ENCODE data around the gene METTL6.

The METTL6 gene

GRCh38 chr3:15452156-15452555, 24.8 kb upstream of the METTL6 start:
- in situ Hi-C loops (cut with MboI; ENCODE audit: low pct_unique_long_range_greater_than_20kb, low sequenced_read_pairs), result no loop called here
- DNase-seq, result no peak

- DNase-seq, result no peak
These were observed 24.1 kb upstream of the METTL6 start for GRCh38 chr3:15451216-15452113.

GRCh38 chr3:15450438-15451215, 23.3 kb upstream of the METTL6 start:
- in situ Hi-C loops (cut with MboI; ENCODE audit: low pct_unique_long_range_greater_than_20kb, low sequenced_read_pairs), result no loop called here
- no peak for DNase-seq

More at GRCh38 chr3:15451216-15452113, 24.1 kb upstream of the METTL6 start:
- in situ Hi-C loops (cut with MboI; ENCODE audit: low pct_unique_long_range_greater_than_20kb, low sequenced_read_pairs), result no loop called here

GRCh38 chr3:15449489-15450224, 22.3 kb upstream of the METTL6 start:
- in situ Hi-C loops (cut with MboI; ENCODE audit: low pct_unique_long_range_greater_than_20kb, low sequenced_read_pairs), result no loop called here

GRCh38 chr3:15443826-15444524, 16.6 kb upstream of the METTL6 start:
- DNase-seq, result no peak
- in situ Hi-C loops (cut with MboI; ENCODE audit: low pct_unique_long_range_greater_than_20kb, low sequenced_read_pairs), result no loop called here

More at GRCh38 chr3:15449489-15450224, 22.3 kb upstream of the METTL6 start:
- no peak for DNase-seq

- DNase-seq, result no peak
- in situ Hi-C loops (cut with MboI; ENCODE audit: low pct_unique_long_range_greater_than_20kb, low sequenced_read_pairs), result no loop called here
These were observed 13.5 kb upstream of the METTL6 start for GRCh38 chr3:15440891-15441290.

GRCh38 chr3:15439476-15439875, 12.1 kb upstream of the METTL6 start:
- in situ Hi-C loops (cut with MboI; ENCODE audit: low pct_unique_long_range_greater_than_20kb, low sequenced_read_pairs), result no loop called here
- DNase-seq, result no peak

GRCh38 chr3:15438983-15439382, 11.6 kb upstream of the METTL6 start:
- in situ Hi-C loops (cut with MboI; ENCODE audit: low pct_unique_long_range_greater_than_20kb, low sequenced_read_pairs), result no loop called here
- DNase-seq, result no peak

- in situ Hi-C loops (cut with MboI; ENCODE audit: low pct_unique_long_range_greater_than_20kb, low sequenced_read_pairs), result no loop called here
- DNase-seq, result no peak
These were observed 8.9 kb upstream of the METTL6 start for GRCh38 chr3:15436246-15436645.

- no peak for DNase-seq
- in situ Hi-C loops (cut with MboI; ENCODE audit: low pct_unique_long_range_greater_than_20kb, low sequenced_read_pairs), result no loop called here
These were observed 7.4 kb upstream of the METTL6 start for GRCh38 chr3:15434756-15435155.

GRCh38 chr3:15433531-15433930, 6.2 kb upstream of the METTL6 start:
- in situ Hi-C loops (cut with MboI; ENCODE audit: low pct_unique_long_range_greater_than_20kb, low sequenced_read_pairs), result no loop called here
- DNase-seq, result no peak

GRCh38 chr3:15431256-15431837, 4.0 kb upstream of the METTL6 start:
- no peak for DNase-seq

GRCh38 chr3:15430624-15431023, 3.3 kb upstream of the METTL6 start:
- no peak for DNase-seq
- in situ Hi-C loops (cut with MboI; ENCODE audit: low pct_unique_long_range_greater_than_20kb, low sequenced_read_pairs), result no loop called here

More at GRCh38 chr3:15431256-15431837, 4.0 kb upstream of the METTL6 start:
- in situ Hi-C loops (cut with MboI; ENCODE audit: low pct_unique_long_range_greater_than_20kb, low sequenced_read_pairs), result no loop called here

- in situ Hi-C loops (cut with MboI; ENCODE audit: low pct_unique_long_range_greater_than_20kb, low sequenced_read_pairs), result no loop called here
- no peak for DNase-seq
These were observed 1.7 kb upstream of the METTL6 start for GRCh38 chr3:15429080-15429479.

GRCh38 chr3:15428539-15428938, 1.2 kb upstream of the METTL6 start:
- DNase-seq, result no peak
- in situ Hi-C loops (cut with MboI; ENCODE audit: low pct_unique_long_range_greater_than_20kb, low sequenced_read_pairs), result no loop called here

- DNase-seq, result no peak
- in situ Hi-C loops (cut with MboI; ENCODE audit: low pct_unique_long_range_greater_than_20kb, low sequenced_read_pairs), result no loop called here
These were observed 637 bp upstream of the METTL6 start for GRCh38 chr3:15427981-15428380.

- DNase-seq, result no peak
- in situ Hi-C loops (cut with MboI; ENCODE audit: low pct_unique_long_range_greater_than_20kb, low sequenced_read_pairs), result no loop called here
These were observed 695 bp downstream of the METTL6 start for GRCh38 chr3:15426579-15427118.

- in situ Hi-C loops (cut with MboI; ENCODE audit: low pct_unique_long_range_greater_than_20kb, low sequenced_read_pairs), result loop anchor here (25.0 kb wide), 1 partner anchor 484 kb away; the partner anchor contains the start of gene NR2C2
- no peak for DNase-seq
These were observed 6.5 kb downstream of the METTL6 start for GRCh38 chr3:15420871-15421270.

All from KBM-7 (cell line).